Left kidney (tissue), 2 donors: Measurements from ENCODE around the gene ITGB2. TPM values are rescaled to one million over a fixed set of nuclear protein-coding genes. Genes with fewer than 3 reads are reported as not detected.

Experiments used
- DNase-seq: peaks from one replicate; pipeline ENCODE4 v3.0.0-alpha.2; 2013
- polyA plus RNA-seq: library from polyadenylated mRNA; unstranded; fragments of 120-200 nt; gene quantifications from one replicate; pipeline ENCODE4 v1.2.1, GENCODE V29; 2013; ENCODE audit not compliant: insufficient read length

ITGB2 gene
- polyA plus RNA-seq, 1 donor = 11.8 TPM

GRCh38 chr21:44911384-44912157 lies 9.1 kb downstream of the ITGB2 start:
- DNase-seq = no peak

GRCh38 chr21:44911068-44911383 lies 9.7 kb downstream of the ITGB2 start:
- no peak for DNase-seq

- no peak for DNase-seq
Observed at GRCh38 chr21:44910229-44911067, 10.3 kb downstream of the ITGB2 start.

- DNase-seq = no peak
Observed at GRCh38 chr21:44909719-44910118, 11.0 kb downstream of the ITGB2 start.

GRCh38 chr21:44908908-44909307 lies 11.8 kb downstream of the ITGB2 start:
- DNase-seq = no peak

GRCh38 chr21:44907966-44908895 lies 12.5 kb downstream of the ITGB2 start:
- DNase-seq = no peak

- no peak for DNase-seq
Observed at GRCh38 chr21:44907225-44907965, 13.3 kb downstream of the ITGB2 start.

- no peak for DNase-seq
Observed at GRCh38 chr21:44905728-44906090, 15.0 kb downstream of the ITGB2 start.

GRCh38 chr21:44905016-44905727 lies 15.5 kb downstream of the ITGB2 start:
- no peak for DNase-seq

GRCh38 chr21:44904141-44904923 lies 16.4 kb downstream of the ITGB2 start:
- no peak for DNase-seq

- no peak for DNase-seq
Observed at GRCh38 chr21:44903689-44904088, 17.0 kb downstream of the ITGB2 start.

GRCh38 chr21:44903050-44903685 lies 17.5 kb downstream of the ITGB2 start:
- no peak for DNase-seq

GRCh38 chr21:44902268-44903049 lies 18.2 kb downstream of the ITGB2 start:
- DNase-seq = no peak

GRCh38 chr21:44901391-44902074 lies 19.2 kb downstream of the ITGB2 start:
- no peak for DNase-seq

GRCh38 chr21:44900559-44901251 lies 20.0 kb downstream of the ITGB2 start:
- no peak for DNase-seq

- DNase-seq = no peak
Observed at GRCh38 chr21:44899768-44900558, 20.7 kb downstream of the ITGB2 start.
